Fibroblast of skin of back (primary cell): ENCODE data around the gene MYO3B.
A peak's percentile ranks its signal among the peaks of the same experiment; 100 is the strongest.
"Not testable (repeated sequence)": the region's sequence is repeated elsewhere in the genome, so short reads cannot be mapped to it uniquely, and the experiment has no call there.

Experiments used
- DNase-seq: peaks from one replicate; pipeline ENCODE4 v3.0.0-alpha.2; 2013

MYO3B gene

GRCh38 chr2:170208967-170209366 lies 31.0 kb downstream of the MYO3B start:
- no peak for DNase-seq

DNA sequence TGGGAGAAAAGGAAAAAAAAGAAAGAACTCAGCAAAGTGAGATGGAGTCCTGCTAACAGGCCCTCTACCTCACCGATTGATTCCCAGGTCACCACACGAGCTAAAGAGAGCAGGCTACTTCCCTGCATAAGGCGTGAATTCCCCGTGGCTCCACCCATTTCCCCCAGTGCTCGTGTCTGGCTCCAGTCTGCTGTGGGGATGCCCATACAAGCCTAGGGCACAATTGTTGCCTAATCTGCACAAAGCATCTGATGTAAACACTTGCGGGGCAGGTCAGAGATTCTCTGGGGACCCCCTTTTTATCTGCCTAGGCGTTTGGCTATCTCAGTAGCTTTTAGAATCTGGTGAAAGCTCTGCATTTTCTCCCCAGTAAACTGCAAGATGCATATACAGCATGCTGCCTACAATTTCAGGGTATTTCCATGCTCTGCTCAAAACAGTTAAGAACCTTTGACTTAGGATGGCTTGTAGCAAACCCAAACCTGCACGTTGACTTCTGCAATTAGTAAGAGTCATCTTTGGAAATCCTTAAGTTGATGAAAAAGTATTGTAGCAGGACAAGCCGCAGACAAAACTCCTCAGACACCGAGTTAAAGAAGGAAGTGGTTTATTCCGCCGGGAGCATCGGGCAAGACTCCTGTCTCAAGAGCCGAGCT lies 34.8 kb downstream of the MYO3B start:
- no peak for DNase-seq

- not testable (repeated sequence) for DNase-seq
Measured at GRCh38 chr2:170213281-170213625, 35.3 kb downstream of the MYO3B start.

GRCh38 chr2:170213651-170214050 lies 35.7 kb downstream of the MYO3B start:
- no peak for DNase-seq

DNA sequence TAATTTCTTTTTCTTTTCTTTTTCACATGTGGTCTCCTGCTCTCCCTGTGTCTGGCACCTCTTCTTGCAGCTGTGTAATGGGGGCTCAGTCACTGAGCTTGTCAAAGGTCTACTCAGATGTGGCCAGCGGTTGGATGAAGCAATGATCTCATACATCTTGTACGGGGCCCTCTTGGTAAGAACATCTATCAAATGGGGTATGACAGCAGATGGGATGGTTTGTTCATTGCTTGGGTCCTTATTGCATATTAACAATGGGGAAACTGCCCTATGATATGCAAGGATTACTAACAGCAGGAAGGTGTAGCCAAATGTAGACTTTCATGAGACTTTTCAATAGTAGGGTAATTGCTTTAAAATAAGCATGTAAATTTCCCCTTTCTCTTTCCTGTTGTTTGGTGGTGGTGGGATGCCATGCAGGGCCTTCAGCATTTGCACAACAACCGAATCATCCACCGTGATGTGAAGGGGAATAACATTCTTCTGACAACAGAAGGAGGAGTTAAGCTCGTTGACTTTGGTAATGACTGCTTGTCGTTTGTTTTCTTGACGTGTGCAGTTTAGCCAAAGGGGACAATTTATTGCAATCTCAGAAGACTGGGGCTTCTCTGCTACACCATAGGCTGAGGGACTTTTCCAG lies 36.5 kb downstream of the MYO3B start:
- DNase-seq, result no peak

GRCh38 chr2:170215021-170215420 lies 37.1 kb downstream of the MYO3B start:
- DNase-seq, result no peak

DNA sequence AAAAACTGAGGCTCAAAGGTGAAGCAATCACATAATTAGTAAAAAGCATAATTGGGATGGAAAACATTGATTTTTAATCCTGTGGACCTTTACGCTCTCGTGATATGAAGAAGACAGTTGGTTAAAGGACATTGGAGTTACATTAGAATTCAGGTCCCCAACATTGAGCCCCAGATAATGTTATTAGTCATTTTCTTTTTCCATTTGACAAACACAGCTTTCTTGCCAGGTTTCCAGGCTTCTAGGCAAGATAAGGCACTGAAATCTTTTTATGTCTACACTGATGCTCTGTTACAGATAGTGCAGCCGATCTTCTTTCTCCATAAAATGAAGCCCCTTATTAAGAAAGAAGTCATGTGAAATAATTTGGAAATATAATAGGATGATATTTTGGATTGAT lies 38.5 kb downstream of the MYO3B start:
- no peak for DNase-seq

DNA sequence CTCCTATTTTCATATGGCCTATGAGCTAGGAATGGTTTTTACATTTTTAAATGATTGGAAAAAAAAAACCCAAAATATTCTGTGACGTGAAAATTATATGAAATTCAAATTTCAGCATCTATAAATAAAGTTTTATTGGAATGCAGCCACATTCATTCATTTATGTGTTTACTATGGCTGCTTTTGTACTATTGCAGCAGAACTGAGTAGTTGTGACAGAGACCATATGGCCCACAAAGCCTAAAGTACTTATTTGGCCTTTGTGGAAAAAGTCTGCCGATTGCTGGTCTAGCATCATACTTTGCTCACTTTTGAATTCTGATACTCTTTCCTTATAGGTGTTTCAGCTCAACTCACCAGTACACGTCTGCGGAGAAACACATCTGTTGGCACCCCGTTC lies 39.0 kb downstream of the MYO3B start:
- DNase-seq, result no peak

- no peak for DNase-seq
Measured at GRCh38 chr2:170217778-170218251, 39.9 kb downstream of the MYO3B start.

GRCh38 chr2:170218456-170218855 lies 40.5 kb downstream of the MYO3B start:
- no peak for DNase-seq

DNA sequence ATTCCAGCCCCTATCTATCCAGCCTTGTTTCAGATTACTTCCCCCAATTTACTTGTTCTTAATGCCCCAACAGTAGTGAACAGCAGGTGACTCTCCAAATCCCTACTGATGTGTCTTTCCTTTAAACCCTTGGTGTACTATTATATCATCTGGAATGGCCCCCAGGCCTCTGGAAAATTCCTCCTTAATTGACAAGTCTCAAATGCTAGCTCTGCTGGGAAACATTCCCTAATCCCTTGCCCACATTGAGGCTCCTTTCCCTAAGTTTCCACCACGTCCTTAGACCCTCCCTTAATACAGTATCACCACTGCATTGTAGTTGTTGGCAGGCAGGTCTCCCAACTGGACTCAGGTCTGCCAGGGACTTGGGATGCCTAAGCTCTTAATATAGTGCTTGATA lies 41.0 kb downstream of the MYO3B start:
- no peak for DNase-seq

- DNase-seq, result peak; percentile 32
Measured at GRCh38 chr2:170221317-170222288, 43.7 kb downstream of the MYO3B start.

DNA sequence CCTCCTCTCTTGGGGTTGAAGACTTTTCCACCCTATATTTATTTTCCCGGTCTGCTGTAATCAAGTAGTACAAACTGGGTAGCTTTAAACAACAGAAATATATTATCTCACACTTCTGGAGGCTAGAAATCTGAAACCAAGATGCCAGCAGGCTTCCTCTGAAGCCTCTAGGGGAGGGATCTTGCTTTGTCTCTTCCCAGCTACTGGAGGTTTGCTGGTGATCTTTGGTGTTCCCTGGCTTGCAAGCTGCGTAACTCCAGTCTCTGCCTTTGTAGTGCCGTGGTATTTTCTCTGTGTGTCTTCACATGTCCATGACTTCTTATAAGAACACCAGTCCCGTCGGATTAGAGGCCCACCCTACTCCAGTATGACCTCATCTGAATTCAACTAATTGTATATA lies 44.4 kb downstream of the MYO3B start:
- DNase-seq, result peak; percentile 10

- no peak for DNase-seq
Measured at GRCh38 chr2:170222842-170223241, 44.9 kb downstream of the MYO3B start.

- DNase-seq, result no peak
Measured at GRCh38 chr2:170224692-170225294, 46.8 kb downstream of the MYO3B start.

GRCh38 chr2:170226216-170226615 lies 48.3 kb downstream of the MYO3B start:
- DNase-seq, result no peak

DNA sequence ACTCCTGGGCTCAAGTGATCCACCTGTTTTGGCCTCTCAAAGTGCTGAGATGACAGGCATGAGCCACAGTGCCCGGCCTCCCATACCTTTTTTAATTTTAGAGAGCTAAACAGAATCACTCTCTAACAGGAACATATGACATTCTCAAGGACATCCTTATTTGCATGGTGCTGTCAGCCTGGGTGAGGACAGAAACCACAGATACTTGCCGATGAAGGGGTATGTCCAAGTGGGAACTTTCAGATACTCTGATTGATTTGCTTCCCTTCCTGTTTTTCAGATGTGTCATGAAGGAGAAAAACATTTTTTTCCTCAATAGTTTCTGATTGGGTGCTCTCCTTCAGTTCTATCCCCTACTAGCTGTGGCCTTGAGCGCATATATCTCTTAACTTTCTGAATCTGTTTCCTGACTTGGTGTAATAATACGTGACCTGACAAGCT lies 49.6 kb downstream of the MYO3B start:
- DNase-seq, result no peak

GRCh38 chr2:170227951-170228350 lies 50.0 kb downstream of the MYO3B start:
- no peak for DNase-seq

DNA sequence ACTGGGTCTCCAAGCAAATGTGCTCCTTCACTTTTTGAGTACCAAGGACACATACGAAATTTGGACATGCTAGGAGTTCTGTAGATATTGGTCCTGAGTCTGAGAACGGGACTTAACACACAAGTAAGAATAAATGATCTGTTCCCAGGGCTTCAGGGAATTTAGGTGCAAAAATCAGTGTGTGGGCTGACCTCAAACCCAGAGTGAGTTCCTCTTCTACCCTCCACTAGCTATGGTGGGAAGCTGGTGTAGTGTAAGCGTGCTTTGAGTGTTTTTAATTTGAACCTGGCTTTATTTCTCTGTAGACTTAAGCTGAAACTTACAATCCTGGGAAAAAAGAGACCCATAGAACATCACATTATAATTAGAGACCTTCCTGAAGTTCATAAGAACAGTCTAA lies 50.5 kb downstream of the MYO3B start:
- no peak for DNase-seq

DNA sequence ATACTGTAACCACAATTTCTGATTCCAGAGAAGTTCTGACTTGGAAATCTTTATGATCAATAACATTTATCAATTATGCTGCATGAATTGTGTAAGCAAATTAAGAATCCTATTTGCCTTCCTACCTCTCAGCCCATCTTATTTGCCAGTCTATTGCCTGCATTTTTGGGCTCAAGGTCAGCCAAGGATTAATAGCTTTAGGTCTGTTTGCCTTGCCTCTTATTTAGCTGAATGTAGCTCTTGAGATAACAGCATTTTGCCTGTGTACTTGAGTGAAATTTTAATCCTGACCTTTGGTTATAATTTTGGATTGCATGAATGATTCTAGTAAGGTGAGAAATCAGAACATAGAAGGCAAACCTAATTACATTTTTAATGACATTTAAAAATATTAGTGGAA lies 51.2 kb downstream of the MYO3B start:
- no peak for DNase-seq

GRCh38 chr2:170229744-170230143 lies 51.8 kb downstream of the MYO3B start:
- no peak for DNase-seq

DNA sequence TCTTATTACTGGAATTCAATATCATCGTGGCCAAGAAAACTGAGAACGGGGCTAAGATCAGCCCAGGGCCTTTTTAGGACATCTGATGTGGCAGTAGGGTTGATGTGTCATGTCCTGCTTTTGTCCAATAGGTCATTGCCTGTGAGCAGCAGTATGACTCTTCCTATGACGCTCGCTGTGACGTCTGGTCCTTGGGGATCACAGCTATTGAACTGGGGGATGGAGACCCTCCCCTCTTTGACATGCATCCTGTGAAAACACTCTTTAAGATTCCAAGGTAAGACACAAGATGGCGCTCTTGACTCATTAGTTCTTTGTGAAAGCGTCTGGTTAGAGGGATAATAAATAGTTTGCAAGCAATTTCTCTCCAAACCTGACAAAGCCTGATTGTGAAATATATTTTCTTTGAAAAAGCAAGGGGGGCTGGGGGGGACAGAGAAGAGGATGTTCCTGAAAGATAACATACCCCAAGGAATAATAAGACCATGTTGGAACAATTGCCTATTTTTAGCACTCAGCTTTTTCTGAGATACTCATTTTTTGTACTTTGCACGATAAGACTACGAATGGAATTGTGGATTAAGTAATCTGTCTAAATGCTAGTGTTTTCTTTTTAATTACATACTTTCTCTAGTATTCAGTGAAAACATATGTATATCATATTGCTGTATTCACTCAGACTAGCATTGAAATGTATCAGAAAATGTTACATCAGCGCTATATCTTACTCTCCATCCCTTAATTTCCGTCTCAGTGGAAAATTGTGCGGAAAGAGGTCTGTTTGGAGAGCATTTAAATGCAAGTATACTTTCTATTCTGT lies 58.1 kb downstream of the MYO3B start:
- peak; percentile 60 for DNase-seq
